Measurements from ENCODE around the gene HNF1A.

HNF1A gene

GRCh38 chr12:120960657-120961056 lies 17.7 kb upstream of the HNF1A start:
- TF ChIP-seq CTCF (IDR thresholded peaks at IDR 0.05; ENCODE audit: borderline replicate concordance, insufficient read depth, low read depth, low read length), result no peak
- H3K4me3 ChIP-seq (ENCODE audit: low read depth, low read length), result no peak overlapping the region

- no peak overlapping the region for H3K4me3 ChIP-seq (ENCODE audit: low read depth, low read length)
- TF ChIP-seq CTCF (IDR thresholded peaks at IDR 0.05; ENCODE audit: borderline replicate concordance, insufficient read depth, low read depth, low read length), result no peak
Measured at GRCh38 chr12:120961604-120962531, 16.5 kb upstream of the HNF1A start.

GRCh38 chr12:120962532-120963020 lies 15.8 kb upstream of the HNF1A start:
- TF ChIP-seq CTCF (IDR thresholded peaks at IDR 0.05; ENCODE audit: borderline replicate concordance, insufficient read depth, low read depth, low read length), result no peak
- H3K4me3 ChIP-seq (ENCODE audit: low read depth, low read length), result no peak overlapping the region

GRCh38 chr12:120964298-120964697 lies 14.0 kb upstream of the HNF1A start:
- no peak for TF ChIP-seq CTCF (IDR thresholded peaks at IDR 0.05; ENCODE audit: borderline replicate concordance, insufficient read depth, low read depth, low read length)
- H3K4me3 ChIP-seq (ENCODE audit: low read depth, low read length), result no peak overlapping the region

- no peak overlapping the region for H3K4me3 ChIP-seq (ENCODE audit: low read depth, low read length)
- no peak for TF ChIP-seq CTCF (IDR thresholded peaks at IDR 0.05; ENCODE audit: borderline replicate concordance, insufficient read depth, low read depth, low read length)
Measured at GRCh38 chr12:120965534-120966091, 12.7 kb upstream of the HNF1A start.

GRCh38 chr12:120970310-120970709 lies 8.0 kb upstream of the HNF1A start:
- TF ChIP-seq CTCF (IDR thresholded peaks at IDR 0.05; ENCODE audit: borderline replicate concordance, insufficient read depth, low read depth, low read length), result no peak
- no peak overlapping the region for H3K4me3 ChIP-seq (ENCODE audit: low read depth, low read length)

Measured in GM12875 (cell line).